Motor neuron (in vitro differentiated cells): ENCODE data around the gene AUTS2. TPM values are rescaled to one million over a fixed set of nuclear protein-coding genes. Genes with fewer than 3 reads are reported as not detected.
"Not testable (repeated sequence)": the region's sequence is repeated elsewhere in the genome, so short reads cannot be mapped to it uniquely, and the experiment has no call there.

Source experiments
- ATAC-seq, 8 experiments: fragments of 200-7000 bp; cut with Tn5 transposase; replicated peaks in 6 of 8; 2 replicates each; pipeline ENCODE4 v1.8.0; 2021; ENCODE audit warnings: mild to moderate bottlenecking in 8 of 8, moderate library complexity in 8 of 8
- H3K27ac ChIP-seq, 2 donors: fragments of 250-450 bp; sonication (Bioruptor Pico); 2 replicates each; pipeline ENCODE4 v1.9.0; 2021; ENCODE audit warnings: antibody characterized with exemption in 2 of 2, mild to moderate bottlenecking in 2 of 2, moderate library complexity in 1 of 2
- H3K4me1 ChIP-seq, 2 donors: fragments of 250-450 bp; sonication (Bioruptor Pico); replicated peaks in 1 of 2; 2 replicates each; pipeline ENCODE4 v1.6.1; 2021; ENCODE audit warnings: antibody characterized with exemption in 2 of 2, mild to moderate bottlenecking in 2 of 2, moderate library complexity in 1 of 2
- H3K4me3 ChIP-seq, 5 donors: fragments of 250-450 bp; sonication (Bioruptor Pico); 2 replicates each; pipeline ENCODE4 v1.9.0; 2021; ENCODE audit warnings: antibody characterized with exemption in 5 of 5, mild to moderate bottlenecking in 5 of 5, moderate library complexity in 4 of 5
- whole genome bisulfite sequencing, 10 experiments: fragments of 450-650 bp; shearing (Covaris generic); methylation state at CpG; one replicate each; pipeline ENCODE4 v1.0.0; 2022; 5-methylcytosine and 5-hydroxymethylcytosine counted together
- in situ Hi-C, 9 experiments: fragments of 400-800 bp; cut with MboI; loops; one replicate each; pipeline ENCODE4 v1.15.0; 2021; ENCODE audit warnings: low sequenced_read_pairs in 9 of 9, low pct_unique_long_range_greater_than_20kb in 2 of 9; ENCODE audit not compliant: unreplicated experiment in 9 of 9
- total RNA-seq, 8 experiments: library from RNA; unstranded; fragments of 300-600 nt; gene quantifications; 2 replicates each; pipeline versions ENCODE4 v1.2.3 to v1.2.4, GENCODE V29; 2022

The AUTS2 gene
- total RNA-seq, 8 experiments from 2014 or later: 0.49 to 68.6 (median 32.2) TPM

DNA sequence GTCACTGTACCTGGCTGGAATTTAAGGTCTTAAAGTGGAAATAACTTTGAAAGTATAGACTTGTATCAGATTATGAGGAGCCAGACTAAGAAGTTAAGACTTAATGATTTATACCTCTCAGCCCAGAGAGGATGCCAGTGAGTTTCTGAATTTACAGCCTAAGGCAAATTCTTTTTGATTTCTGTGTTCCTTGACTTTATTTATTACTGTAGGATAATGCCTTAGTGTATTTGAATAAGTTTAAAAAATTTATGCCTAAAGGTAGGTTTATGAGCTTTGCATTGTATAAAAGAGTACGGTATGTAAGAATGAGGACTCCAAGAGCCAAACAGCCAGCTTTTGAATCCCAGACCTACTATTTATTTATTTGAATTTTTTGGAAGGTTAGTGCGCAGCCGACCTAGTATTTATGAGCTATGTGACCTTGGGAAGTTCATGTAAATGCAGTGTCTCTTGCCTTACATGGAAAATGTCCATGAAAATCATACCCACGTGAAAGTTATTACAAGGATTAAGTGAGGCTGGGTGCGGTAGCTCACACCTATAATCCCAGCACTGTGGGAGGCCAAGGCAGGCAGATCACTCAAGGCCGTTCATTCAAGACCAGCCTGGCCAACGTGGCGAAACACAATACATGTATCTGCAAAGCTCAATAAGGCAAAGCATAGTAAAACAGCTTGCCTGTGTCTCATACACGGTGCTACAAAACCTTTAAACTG lies 174.6 kb downstream of the AUTS2 start:
- in situ Hi-C loops: no loop called here
- Histone ChIP-seq H3K4me3 (no peak overlapping the region), H3K4me1 (peaks cover 39 to 48% of the 10 kb centered on the region in 2 donors), H3K27ac (no peak overlapping the region)
- WGBS, 10 experiments: 4 to 95% (median 80%) methylated on average over 3 to 9 of the region's 9 CpGs; no CpG with 5 or more reads in 1 of the 10 experiments
- peak in 1 of 8 experiments; percentile 60 for ATAC-seq

GRCh38 chr7:69773535-69774225 lies 175.4 kb downstream of the AUTS2 start:
- in situ Hi-C loops: no loop called here
- Histone ChIP-seq H3K27ac (no peak overlapping the region), H3K4me3 (no peak overlapping the region), H3K4me1 (peaks cover 37 to 46% of the 10 kb centered on the region in 2 donors)
- 0 to 95% (median 87%) methylated on average over 1 to 7 of the region's 9 CpGs; no CpG with 5 or more reads in 5 of the 10 experiments for WGBS, 10 experiments
- ATAC-seq: peak in 2 of 8 experiments; percentile 6 to 38

- no peak overlapping the region for H3K27ac ChIP-seq
- in situ Hi-C loops: no loop called here
- no peak overlapping the region for H3K4me3 ChIP-seq
- peaks cover 29 to 33% of the 10 kb centered on the region in 2 donors for H3K4me1 ChIP-seq
- peak; percentile 63 to 98 (median 88) for ATAC-seq
- 10 to 98% (median 45%) methylated on average over 1 to 4 of the region's 6 CpGs; no CpG with 5 or more reads in 4 of the 10 experiments for WGBS, 10 experiments
Measured at GRCh38 chr7:69775231-69775771, 177.0 kb downstream of the AUTS2 start.

DNA sequence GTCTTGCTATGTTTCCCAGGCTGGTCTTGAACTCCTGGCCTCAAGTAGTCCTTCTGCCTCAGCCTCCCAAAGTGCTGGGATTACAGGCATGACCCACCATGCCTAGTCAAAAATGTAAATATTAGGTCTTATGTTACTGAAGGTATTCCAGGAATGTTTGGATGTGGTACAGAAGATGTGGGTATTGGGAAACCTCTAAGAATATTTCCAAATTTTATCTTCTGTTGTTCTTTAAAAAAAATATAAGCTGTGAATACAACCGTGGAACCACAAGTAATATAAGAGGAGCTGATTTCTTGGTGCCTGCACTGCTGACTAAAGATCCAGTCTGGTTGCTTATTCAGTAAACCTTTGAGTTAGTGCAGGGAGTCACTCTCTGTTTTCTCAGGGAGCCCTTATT lies 178.3 kb downstream of the AUTS2 start:
- WGBS, 10 experiments: 43 to 100% (median 100%) methylated on average over 1 of the region's 1 CpG; no CpG with 5 or more reads in 5 of the 10 experiments
- H3K4me1 ChIP-seq: peaks cover 34 to 43% of the 10 kb centered on the region in 2 donors
- no peak overlapping the region for H3K27ac ChIP-seq
- ATAC-seq: no peak
- in situ Hi-C loops: no loop called here
- no peak overlapping the region for H3K4me3 ChIP-seq

- peaks cover 34 to 41% of the 10 kb centered on the region in 2 donors for H3K4me1 ChIP-seq
- no peak overlapping the region for H3K4me3 ChIP-seq
- ATAC-seq: no peak
- in situ Hi-C loops: no loop called here
- no peak overlapping the region for H3K27ac ChIP-seq
Measured at GRCh38 chr7:69778138-69778537, 179.9 kb downstream of the AUTS2 start.

DNA sequence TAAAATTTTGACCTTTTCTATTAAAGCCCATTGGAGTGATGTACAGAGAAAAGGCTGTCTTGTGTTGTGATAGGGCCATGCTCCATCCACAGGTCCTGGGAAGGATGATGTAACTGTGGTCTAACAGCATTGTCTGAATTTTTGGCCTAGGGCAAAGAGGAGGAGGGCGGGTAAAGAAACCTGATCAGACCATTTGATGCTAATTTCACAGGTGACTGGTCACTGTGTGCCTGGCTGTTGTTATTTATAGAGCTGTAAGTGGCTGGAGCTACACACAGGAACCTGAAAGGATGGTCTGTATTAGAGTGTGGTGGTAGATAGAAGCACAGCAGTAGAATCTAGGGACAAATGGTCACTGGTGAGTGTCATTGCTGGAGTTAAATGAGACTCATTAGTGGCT lies 182.1 kb downstream of the AUTS2 start:
- in situ Hi-C loops: no loop called here
- WGBS, 10 experiments: 33 to 100% (median 57%) methylated on average over 1 of the region's 1 CpG; no CpG with 5 or more reads in 6 of the 10 experiments
- Histone ChIP-seq H3K4me3 (no peak overlapping the region), H3K4me1 (peaks cover 30 to 40% of the 10 kb centered on the region in 2 donors), H3K27ac (peak overlapping the region in 1 of 2 donors; percentile 42)
- ATAC-seq: peak in 6 of 8 experiments; percentile 13 to 84 (median 72)

GRCh38 chr7:69781412-69781846 lies 183.2 kb downstream of the AUTS2 start:
- Histone ChIP-seq H3K27ac (no peak overlapping the region), H3K4me1 (peaks cover 21 to 33% of the 10 kb centered on the region in 2 donors), H3K4me3 (no peak overlapping the region)
- 0 to 93% (median 67%) methylated on average over 1 to 3 of the region's 3 CpGs; no CpG with 5 or more reads in 3 of the 10 experiments for WGBS, 10 experiments
- in situ Hi-C loops: no loop called here
- ATAC-seq: peak in 3 of 8 experiments; percentile 24 to 54 (median 34)

DNA sequence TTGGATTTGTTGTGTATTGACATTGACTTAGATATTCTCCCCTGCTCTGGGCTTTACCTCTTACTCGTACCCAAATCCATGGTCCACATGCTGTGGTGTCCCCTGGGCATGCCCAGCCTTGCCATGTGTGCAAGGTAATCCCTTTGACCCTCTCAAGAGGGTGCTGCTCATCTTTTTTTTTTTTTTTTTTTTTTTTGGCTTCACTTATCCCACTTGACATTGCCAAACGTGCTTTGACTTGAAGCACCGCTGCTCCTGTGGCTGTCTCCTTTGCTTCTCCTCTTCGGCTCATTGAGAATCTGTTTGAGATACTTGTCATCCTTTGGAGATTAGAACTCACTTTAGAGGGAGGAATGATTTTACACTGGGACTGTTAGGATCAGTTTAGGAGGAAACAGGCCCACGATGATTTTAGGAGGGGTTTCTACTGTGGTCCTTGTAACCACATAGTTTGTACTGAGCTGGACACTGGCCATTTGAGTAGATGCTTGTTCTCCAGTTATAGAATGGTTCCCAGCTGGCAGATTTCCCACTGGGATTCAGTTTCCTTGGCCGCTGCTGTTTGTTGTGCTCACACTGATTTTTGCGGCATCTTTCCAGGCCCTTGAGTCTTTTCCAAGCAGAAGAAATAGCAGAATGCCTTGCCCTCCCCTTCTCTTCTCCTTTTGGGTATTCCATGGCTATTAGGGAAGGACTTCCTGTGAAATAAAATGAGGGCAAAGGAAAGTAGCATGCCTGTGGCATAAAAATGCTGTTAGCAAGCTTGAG lies 184.8 kb downstream of the AUTS2 start:
- peaks cover 24 to 33% of the 10 kb centered on the region in 2 donors for H3K4me1 ChIP-seq
- 23 to 100% (median 74%) methylated on average over 2 to 7 of the region's 7 CpGs; no CpG with 5 or more reads in 1 of the 10 experiments for WGBS, 10 experiments
- in situ Hi-C loops: no loop called here
- H3K27ac ChIP-seq: no peak overlapping the region
- ATAC-seq: no peak
- no peak overlapping the region for H3K4me3 ChIP-seq

GRCh38 chr7:69786130-69786529 lies 187.9 kb downstream of the AUTS2 start:
- WGBS, 10 experiments: 80 to 100% (median 92%) methylated on average over 1 to 6 of the region's 6 CpGs; no CpG with 5 or more reads in 5 of the 10 experiments
- peaks cover 20 to 36% of the 10 kb centered on the region in 2 donors for H3K4me1 ChIP-seq
- in situ Hi-C loops, ATAC-seq, H3K4me3 ChIP-seq, H3K27ac ChIP-seq: not testable (repeated sequence)

DNA sequence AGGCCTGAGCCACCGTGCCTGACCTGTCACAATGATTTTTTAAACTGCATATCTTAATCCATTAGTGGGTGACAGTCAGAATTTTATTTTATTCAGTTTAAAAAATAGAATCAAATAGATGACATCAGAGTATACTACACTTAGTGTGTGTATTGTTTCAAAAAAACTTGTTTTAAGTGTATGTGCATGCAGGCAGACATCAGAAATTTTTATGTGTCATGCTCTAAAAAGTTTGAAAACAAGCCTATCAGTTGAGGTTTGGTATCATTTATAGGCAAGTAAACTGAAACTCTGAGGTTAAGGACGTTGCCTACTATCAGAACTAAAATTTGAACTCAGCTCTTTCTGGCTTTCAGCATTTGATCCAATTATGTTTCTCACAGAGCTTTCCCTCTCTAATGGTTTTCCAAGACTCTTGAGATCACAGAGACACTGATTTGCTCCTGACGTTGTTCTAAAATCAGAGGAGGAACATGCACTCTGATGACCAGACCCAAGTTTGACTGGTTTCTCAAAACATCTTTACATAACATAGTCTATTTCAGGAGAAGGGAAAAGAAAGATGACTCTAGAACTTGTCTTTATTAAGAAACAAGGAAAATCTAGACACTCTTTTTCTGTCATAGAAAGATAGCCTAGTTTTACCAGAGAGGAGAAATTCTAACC lies 188.6 kb downstream of the AUTS2 start:
- Histone ChIP-seq H3K27ac (no peak overlapping the region), H3K4me3 (no peak overlapping the region), H3K4me1 (peaks cover 28 to 37% of the 10 kb centered on the region in 2 donors)
- 33 to 100% (median 91%) methylated on average over 1 to 3 of the region's 3 CpGs; no CpG with 5 or more reads in 1 of the 10 experiments for WGBS, 10 experiments
- no peak for ATAC-seq
- in situ Hi-C loops: no loop called here

GRCh38 chr7:69787736-69788431 lies 189.6 kb downstream of the AUTS2 start:
- H3K4me1 ChIP-seq: peaks cover 31 to 47% of the 10 kb centered on the region in 2 donors
- WGBS, 10 experiments: 18 to 100% (median 81%) methylated on average over 1 to 4 of the region's 5 CpGs; no CpG with 5 or more reads in 2 of the 10 experiments
- H3K4me3 ChIP-seq: no peak overlapping the region
- no peak overlapping the region for H3K27ac ChIP-seq
- peak in 3 of 8 experiments; percentile 5 to 51 (median 36) for ATAC-seq
- in situ Hi-C loops: no loop called here

GRCh38 chr7:69789563-69789962 lies 191.3 kb downstream of the AUTS2 start:
- 0 to 100% (median 80%) methylated on average over 1 to 2 of the region's 2 CpGs; no CpG with 5 or more reads in 2 of the 10 experiments for WGBS, 10 experiments
- in situ Hi-C loops: no loop called here

More at GRCh38 chr7:69789563-69789962, 191.3 kb downstream of the AUTS2 start:
- Histone ChIP-seq H3K27ac (no peak overlapping the region), H3K4me3 (no peak overlapping the region), H3K4me1 (peaks cover 39 to 58% of the 10 kb centered on the region in 2 donors)
- no peak for ATAC-seq
